IMR-90 (cell line): ENCODE results near the gene GABRG2. TPM values are rescaled to one million over a fixed set of nuclear protein-coding genes. Genes with fewer than 3 reads are reported as not detected.

Source experiments
- ATAC-seq: fragments of 200-7000 bp; cut with Tn5 transposase; 2 replicates; pipeline ENCODE4 v1.9.1; 2020; ENCODE audit warnings: low read depth, mild to moderate bottlenecking, moderate library complexity
- BruUV-seq: library from RNA; stranded (reverse); fragments of 400-500 nt; replicated peaks from 2 replicates; lab custom pipeline; 2021; lab: Mats Ljungman, UMichigan
- CTCF ChIA-PET: fragments of 300-600 bp; formaldehyde crosslinking; extraction: SDS; loops from one replicate; lab custom pipeline; 2021; ENCODE audit warnings: antibody characterized with exemption; lab: Yijun Ruan, JAX
- POLR2A ChIA-PET: fragments of 300-600 bp; sonication (Branson Sonifier 250); formaldehyde crosslinking; loops from one replicate; lab custom pipeline; 2022; ENCODE audit warnings: antibody characterized with exemption; ENCODE audit not compliant: unreplicated experiment; lab: Charles Lee
- DNase-seq: peaks from one replicate; pipeline ENCODE4 v3.0.0; 2013
- H2AFZ ChIP-seq: replicated peaks from 2 replicates; pipeline ENCODE3; 2013; ENCODE audit warnings: low read length, mild to moderate bottlenecking; ENCODE audit not compliant: poor library complexity
- H2AK5ac ChIP-seq: 2 replicates; pipeline ENCODE4 v1.6.1; 2013; ENCODE audit warnings: low read depth, low read length, inconsistent platforms
- H2AK9ac ChIP-seq: replicated peaks from 2 replicates; pipeline ENCODE3; 2013; ENCODE audit warnings: mild to moderate bottlenecking, low read depth, low read length, moderate library complexity; ENCODE audit not compliant: poor library complexity
- H2BK120ac ChIP-seq: 2 replicates; pipeline ENCODE4 v1.6.1; 2013; ENCODE audit warnings: low read depth, low read length, inconsistent platforms
- H2BK15ac ChIP-seq: 3 replicates; pipeline ENCODE4 v1.6.1; 2013; ENCODE audit warnings: low read depth, low read length, inconsistent platforms
- H2BK20ac ChIP-seq: 2 replicates; pipeline ENCODE4 v1.6.1; 2013; ENCODE audit warnings: low read depth, mild to moderate bottlenecking, inconsistent platforms, low read length, moderate library complexity
- H2BK5ac ChIP-seq: 2 replicates; pipeline ENCODE4 v1.6.1; 2013; ENCODE audit warnings: mild to moderate bottlenecking, low read depth, low read length, inconsistent platforms; ENCODE audit not compliant: poor library complexity, severe bottlenecking
- H3K14ac ChIP-seq: replicated peaks from 2 replicates; pipeline ENCODE4 v1.6.1; 2013; ENCODE audit warnings: low read depth, low read length, inconsistent platforms
- H3K18ac ChIP-seq: 2 replicates; pipeline ENCODE4 v1.6.1; 2013; ENCODE audit warnings: low read depth, low read length, control low read depth
- H3K23ac ChIP-seq: 2 replicates; pipeline ENCODE4 v1.6.1; 2013; ENCODE audit warnings: low read depth, low read length, inconsistent platforms
- H3K27ac ChIP-seq: 2 replicates; pipeline ENCODE4 v1.5.1; 2013; ENCODE audit warnings: mild to moderate bottlenecking, control low read depth, low read length; ENCODE audit not compliant: insufficient read depth
- H3K27me3 ChIP-seq: 2 replicates; pipeline ENCODE4 v1.6.1; 2013; ENCODE audit warnings: low read length; ENCODE audit not compliant: control insufficient read depth, insufficient read depth
- H3K36me3 ChIP-seq: 2 replicates; pipeline ENCODE4 v1.6.1; 2013; ENCODE audit warnings: low read length, mixed read lengths; ENCODE audit not compliant: control insufficient read depth, insufficient read depth
- H3K4ac ChIP-seq: 2 replicates; pipeline ENCODE4 v1.6.1; 2013; ENCODE audit warnings: low read depth, low read length, inconsistent platforms
- H3K4me1 ChIP-seq: 2 replicates; pipeline ENCODE4 v1.6.1; 2013; ENCODE audit warnings: low read length, mixed read lengths; ENCODE audit not compliant: control insufficient read depth, insufficient read depth
- H3K4me2 ChIP-seq: 2 replicates; pipeline ENCODE4 v1.6.1; 2013; ENCODE audit warnings: low read depth, mild to moderate bottlenecking, control low read depth, low read length, moderate library complexity
- H3K4me3 ChIP-seq: 2 replicates; pipeline ENCODE4 v1.5.1; 2013; ENCODE audit warnings: low read depth, mild to moderate bottlenecking, control low read depth, low read length, moderate library complexity; ENCODE audit not compliant: insufficient read depth
- H3K56ac ChIP-seq: 2 replicates; pipeline ENCODE4 v1.6.1; 2013; ENCODE audit warnings: low read length, inconsistent platforms; ENCODE audit not compliant: insufficient read depth; ENCODE audit errors: extremely low read depth
- H3K79me1 ChIP-seq, 2 experiments: 2 replicates each; pipeline ENCODE4 v1.6.1; 2013; ENCODE audit warnings: low read length in 2 of 2, inconsistent platforms in 1 of 2, low read depth in 1 of 2
- H3K9ac ChIP-seq: 2 replicates; pipeline ENCODE4 v1.6.1; 2013; ENCODE audit warnings: low read depth, low read length, control low read depth
- H3K9me1 ChIP-seq: 2 replicates; pipeline ENCODE4 v1.6.1; 2013; ENCODE audit warnings: low read length, inconsistent platforms; ENCODE audit not compliant: insufficient read depth
- H3K9me3 ChIP-seq: 2 replicates; pipeline ENCODE4 v1.6.1; 2013; ENCODE audit warnings: low read length; ENCODE audit not compliant: control insufficient read depth, insufficient read depth
- H4K20me1 ChIP-seq: 2 replicates; pipeline ENCODE4 v1.6.1; 2013; ENCODE audit warnings: low read length, inconsistent platforms; ENCODE audit not compliant: insufficient read depth
- H4K5ac ChIP-seq: 2 replicates; pipeline ENCODE4 v1.6.1; 2013; ENCODE audit warnings: mild to moderate bottlenecking, low read depth, low read length, control low read depth
- H4K8ac ChIP-seq, 2 experiments: 2 replicates each; pipeline ENCODE4 v1.6.1; 2013; ENCODE audit warnings: low read depth in 2 of 2, low read length in 2 of 2, control low read depth in 1 of 2, inconsistent platforms in 1 of 2
- H4K91ac ChIP-seq: 2 replicates; pipeline ENCODE4 v1.6.1; 2013; ENCODE audit warnings: low read depth, low read length, inconsistent platforms; ENCODE audit not compliant: insufficient read depth
- BHLHE40 ChIP-seq: fragments of 150-350 bp; IDR thresholded peaks from 2 replicates; pipeline ENCODE4 v1.6.1; 2016; ENCODE audit warnings: mild to moderate bottlenecking, low read depth, low read length
- CEBPB ChIP-seq: IDR thresholded peaks from 2 replicates; pipeline ENCODE4 v1.6.1; 2012; ENCODE audit warnings: low read depth, low read length, improper control_type of control experiment
- CTCF ChIP-seq: conservative IDR thresholded peaks from 2 replicates; pipeline ENCODE4 v1.5.1; 2012; ENCODE audit warnings: mild to moderate bottlenecking, low read depth, low read length, improper control_type of control experiment
- FOS ChIP-seq: fragments of 150-350 bp; IDR thresholded peaks from 2 replicates; pipeline ENCODE4 v1.6.1; 2016; ENCODE audit warnings: low read depth, low read length
- RFX5 ChIP-seq: IDR thresholded peaks from 2 replicates; pipeline ENCODE4 v1.8.0; 2012; ENCODE audit warnings: low read depth, mild to moderate bottlenecking, low read length, moderate library complexity
- USF2 ChIP-seq: fragments of 150-350 bp; IDR thresholded peaks from 2 replicates; pipeline ENCODE4 v1.6.1; 2017; ENCODE audit warnings: mild to moderate bottlenecking, antibody characterized with exemption, low read length, low read depth
- whole genome bisulfite sequencing, 2 experiments: methylation state at CpG; one replicate each; pipeline versions ENCODE4 v1.1.5 to v1.1.7; 2013; ENCODE audit warnings: missing lambda C conversion rate in 2 of 2; ENCODE audit not compliant: insufficient read length in 1 of 2; ENCODE audit errors: extremely low coverage in 2 of 2; 5-methylcytosine and 5-hydroxymethylcytosine counted together
- dilution Hi-C: fragments of 300-500 bp; cut with HindIII; formaldehyde crosslinking; loops from one replicate; pipeline ENCODE4 v1.14.3; 2018; ENCODE audit warnings: low sequenced_read_pairs; ENCODE audit not compliant: unreplicated experiment
- in situ Hi-C: fragments of 300-500 bp; cut with MboI; formaldehyde crosslinking; loops from 3 replicates; pipeline ENCODE4 v1.14.3; 2019; ENCODE audit warnings: low sequenced_read_pairs, inconsistent platforms, mixed read lengths
- intact Hi-C: fragments of 100-400 bp; cut with micrococcal nuclease; formaldehyde crosslinking; loops from 2 replicates; pipeline ENCODE4 v1.10.0; 2022
- polyA plus RNA-seq, 3 experiments: library from polyadenylated mRNA; depleted of rRNA; stranded (reverse); fragments of >200 nt; gene quantifications; 2 replicates each; pipeline ENCODE4 v1.2.3, GENCODE V29; 2012; ENCODE audit warnings: low replicate concordance in 1 of 3
- total RNA-seq: library from RNA; depleted of rRNA; stranded (reverse); fragments of >200 nt; gene quantifications from 2 replicates; pipeline ENCODE4 v1.2.3, GENCODE V29; 2012

The GABRG2 gene
- total and polyA plus RNA-seq, 2 of the 4 experiments (the other 2 are of a cell fraction): not detected

GRCh38 chr5:162193012-162193411, 125.4 kb downstream of the GABRG2 start:
- ChIA-PET POLR2A (no interaction called here), CTCF (no interaction called here)
- H3K18ac ChIP-seq: no peak overlapping the region
- H2BK5ac ChIP-seq: no peak overlapping the region
- H3K14ac ChIP-seq: no peak overlapping the region
- intact Hi-C loops (no loop called here), in situ Hi-C loops (no loop called here), dilution Hi-C loops (no loop called here)
- no peak for DNase-seq
- no peak overlapping the region for H3K9ac ChIP-seq
- no peak overlapping the region for H3K4ac ChIP-seq
- H4K5ac ChIP-seq: no peak overlapping the region
- H4K20me1 ChIP-seq: no peaks in the 10 kb centered on the region
- H2BK120ac ChIP-seq: no peak overlapping the region
- WGBS, 2 experiments: no CpG with 5 or more reads among the region's 6 CpGs
- no TSS peak for BruUV-seq
- H3K4me1 ChIP-seq: no peaks in the 10 kb centered on the region
- no peak for ATAC-seq
- H3K9me1 ChIP-seq: no peaks in the 10 kb centered on the region
- no peaks in the 10 kb centered on the region for H3K27me3 ChIP-seq
- no peak overlapping the region for H2BK15ac ChIP-seq
- H3K79me1 ChIP-seq: no peaks in the 10 kb centered on the region
- H3K4me2 ChIP-seq: no peak overlapping the region
- H3K9me3 ChIP-seq: peaks cover 14% of the 10 kb centered on the region
- H3K56ac ChIP-seq: no peak overlapping the region
- no peak overlapping the region for H3K4me3 ChIP-seq
- no peak overlapping the region for H3K23ac ChIP-seq
- H2BK20ac ChIP-seq: no peak overlapping the region
- no peak overlapping the region for H2AK5ac ChIP-seq
- H2AK9ac ChIP-seq: no peak overlapping the region
- H4K8ac ChIP-seq: no peak overlapping the region
- H3K36me3 ChIP-seq: no peaks in the 10 kb centered on the region
- TF ChIP-seq BHLHE40 (no peak), CTCF (no peak), USF2 (no peak), RFX5 (no peak), CEBPB (no peak), FOS (no peak)
- H3K27ac ChIP-seq: no peak overlapping the region
- H4K91ac ChIP-seq: no peak overlapping the region
- no peak overlapping the region for H2AFZ ChIP-seq
